ENCODE measurements around the gene ZNF184. TPM values are rescaled to one million over a fixed set of nuclear protein-coding genes. Genes with fewer than 3 reads are reported as not detected.

Gene ZNF184
- total RNA-seq, 1 experiment from 2014 or later, result 9.4 TPM

- BruUV-seq (replicated peaks), result no TSS peak
- Histone ChIP-seq H3K27ac (ENCODE audit: low read depth, low read length) (no peak overlapping the region), H3K4me2 (ENCODE audit: low read length) (no peak overlapping the region), H3K9me3 (ENCODE audit: control insufficient read depth in 1 of 2, insufficient read depth in 1 of 2, low read depth in 1 of 2, low read length in 2 of 2) (peaks cover 0 to 3% of the 10 kb centered on the region in 2 experiments; a peak in 1 of 4 replicates), H3K9me2 (ENCODE audit: insufficient read depth) (no peaks in the 10 kb centered on the region), H3K27me3 (ENCODE audit: insufficient read depth, low read length) (no peaks in the 10 kb centered on the region), H3K79me2 (ENCODE audit: insufficient read depth, low read length) (no peaks in the 10 kb centered on the region), H4K20me1 (ENCODE audit: insufficient read depth) (no peaks in the 10 kb centered on the region), H3K9ac (ENCODE audit: low read length) (no peak overlapping the region), H3K4me1 (ENCODE audit: control insufficient read depth in 1 of 2, insufficient read depth in 2 of 2, low read length in 2 of 2) (peaks cover 4 to 5% of the 10 kb centered on the region in 2 experiments; a peak in 3 of 4 replicates), H3K4me3 (replicated peaks in 1 of 2; ENCODE audit: low read depth in 1 of 2, low read length in 2 of 2) (no peak overlapping the region), H2AFZ (ENCODE audit: low read depth, low read length, poor library complexity, severe bottlenecking) (no peak overlapping the region), H3K36me3 (ENCODE audit: control insufficient read depth in 1 of 2, insufficient read depth in 2 of 2, low read length in 2 of 2) (no peaks in the 10 kb centered on the region)
- intact Hi-C loops (cut with micrococcal nuclease), result no loop called here
- no peak for TF ChIP-seq ATF3 (IDR thresholded peaks at IDR 0.05)
- no peak for TF ChIP-seq EGR1 (IDR thresholded peaks at IDR 0.05; ENCODE audit: low read depth)
- TF ChIP-seq, protein P1, sequence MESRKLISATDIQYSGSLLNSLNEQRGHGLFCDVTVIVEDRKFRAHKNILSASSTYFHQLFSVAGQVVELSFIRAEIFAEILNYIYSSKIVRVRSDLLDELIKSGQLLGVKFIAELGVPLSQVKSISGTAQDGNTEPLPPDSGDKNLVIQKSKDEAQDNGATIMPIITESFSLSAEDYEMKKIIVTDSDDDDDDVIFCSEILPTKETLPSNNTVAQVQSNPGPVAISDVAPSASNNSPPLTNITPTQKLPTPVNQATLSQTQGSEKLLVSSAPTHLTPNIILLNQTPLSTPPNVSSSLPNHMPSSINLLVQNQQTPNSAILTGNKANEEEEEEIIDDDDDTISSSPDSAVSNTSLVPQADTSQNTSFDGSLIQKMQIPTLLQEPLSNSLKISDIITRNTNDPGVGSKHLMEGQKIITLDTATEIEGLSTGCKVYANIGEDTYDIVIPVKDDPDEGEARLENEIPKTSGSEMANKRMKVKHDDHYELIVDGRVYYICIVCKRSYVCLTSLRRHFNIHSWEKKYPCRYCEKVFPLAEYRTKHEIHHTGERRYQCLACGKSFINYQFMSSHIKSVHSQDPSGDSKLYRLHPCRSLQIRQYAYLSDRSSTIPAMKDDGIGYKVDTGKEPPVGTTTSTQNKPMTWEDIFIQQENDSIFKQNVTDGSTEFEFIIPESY (IDR thresholded peaks at IDR 0.05; ENCODE audit: extremely low read depth, insufficient replicate concordance, low read length), result no peak
- TF ChIP-seq ZNF274 (IDR thresholded peaks at IDR 0.05; ENCODE audit: low read depth, low read length), result no peak
- no peak for TF ChIP-seq FOSL1 (IDR thresholded peaks at IDR 0.05; ENCODE audit: low read depth)
- TF ChIP-seq SP1 (IDR thresholded peaks at IDR 0.05; ENCODE audit: low read depth), result no peak
- no peak for TF ChIP-seq YY1 (IDR thresholded peaks at IDR 0.05; ENCODE audit: extremely low read depth, insufficient replicate concordance, low read depth, low read length)
- TF ChIP-seq, protein P2, sequence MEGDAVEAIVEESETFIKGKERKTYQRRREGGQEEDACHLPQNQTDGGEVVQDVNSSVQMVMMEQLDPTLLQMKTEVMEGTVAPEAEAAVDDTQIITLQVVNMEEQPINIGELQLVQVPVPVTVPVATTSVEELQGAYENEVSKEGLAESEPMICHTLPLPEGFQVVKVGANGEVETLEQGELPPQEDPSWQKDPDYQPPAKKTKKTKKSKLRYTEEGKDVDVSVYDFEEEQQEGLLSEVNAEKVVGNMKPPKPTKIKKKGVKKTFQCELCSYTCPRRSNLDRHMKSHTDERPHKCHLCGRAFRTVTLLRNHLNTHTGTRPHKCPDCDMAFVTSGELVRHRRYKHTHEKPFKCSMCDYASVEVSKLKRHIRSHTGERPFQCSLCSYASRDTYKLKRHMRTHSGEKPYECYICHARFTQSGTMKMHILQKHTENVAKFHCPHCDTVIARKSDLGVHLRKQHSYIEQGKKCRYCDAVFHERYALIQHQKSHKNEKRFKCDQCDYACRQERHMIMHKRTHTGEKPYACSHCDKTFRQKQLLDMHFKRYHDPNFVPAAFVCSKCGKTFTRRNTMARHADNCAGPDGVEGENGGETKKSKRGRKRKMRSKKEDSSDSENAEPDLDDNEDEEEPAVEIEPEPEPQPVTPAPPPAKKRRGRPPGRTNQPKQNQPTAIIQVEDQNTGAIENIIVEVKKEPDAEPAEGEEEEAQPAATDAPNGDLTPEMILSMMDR (IDR thresholded peaks at IDR 0.05 in 2 of 3, conservative IDR thresholded peaks at IDR 0.05 in 1 of 3; ENCODE audit: borderline replicate concordance in 1 of 3, insufficient read depth in 1 of 3, low read depth in 2 of 3, low read length in 2 of 3), result no peak
- no peak for TF ChIP-seq EZH2phosphoT487 (IDR thresholded peaks at IDR 0.05; ENCODE audit: borderline replicate concordance)
- TF ChIP-seq CEBPB (IDR thresholded peaks at IDR 0.05; ENCODE audit: low read depth), result no peak
- TF ChIP-seq ZFX (IDR thresholded peaks at IDR 0.05), result no peak
- no peak for TF ChIP-seq SRF (IDR thresholded peaks at IDR 0.05; ENCODE audit: low read depth)
- no peak for TF ChIP-seq TCF7L2 (IDR thresholded peaks at IDR 0.05; ENCODE audit: borderline replicate concordance, extremely low read depth, insufficient read depth, insufficient read length)
- TF ChIP-seq SIN3A (IDR thresholded peaks at IDR 0.05; ENCODE audit: low read depth), result no peak
- TF ChIP-seq EZH2 (IDR thresholded peaks at IDR 0.05), result no peak
- no peak for TF ChIP-seq RAD21 (IDR thresholded peaks at IDR 0.05; ENCODE audit: low read depth)
- ChIA-PET CTCF (no interaction called here), RAD21 (ENCODE audit: low non-redundant PET in 1 of 2, low total read pairs in 2 of 2, uncharacterized antibody in 2 of 2, unreplicated experiment in 2 of 2) (no interaction called here), POLR2A (no interaction called here)
- DNase-seq (ENCODE audit: low read depth, low spot score) (no peak), ATAC-seq (no peak)
These were observed 39.6 kb upstream of the ZNF184 start for GRCh38 chr6:27512525-27512924.

Measured in HCT116 (cell line).